Measurements from ENCODE around the gene SUFU. TPM values are rescaled to one million over a fixed set of nuclear protein-coding genes. Genes with fewer than 3 reads are reported as not detected.
"Not testable (repeated sequence)": the region's sequence is repeated elsewhere in the genome, so short reads cannot be mapped to it uniquely, and the experiment has no call there.

The SUFU gene
- polyA plus RNA-seq (2013, experiment 1 of 2), result 15.6 TPM
- polyA plus RNA-seq (2013, experiment 2 of 2), result 15.2 TPM

- DNase-seq (ENCODE audit: low spot score), result peak; percentile 100
- H2AK5ac ChIP-seq (ENCODE audit: low read depth, low read length), result no peak within 1 kb of the TSS
- peak within 1 kb of the TSS; percentile 89 for H3K9ac ChIP-seq (ENCODE audit: low read depth, low read length, poor library complexity)
- peak within 1 kb of the TSS; percentile 48 for H3K23ac ChIP-seq (ENCODE audit: low read depth, low read length, poor library complexity)
- H3K27me3 ChIP-seq (ENCODE audit: control insufficient read depth in 3 of 3, insufficient read depth in 3 of 3, low read depth in 1 of 3, low read length in 3 of 3), result no peaks in the 10 kb centered on the region
- peak within 1 kb of the TSS; percentile 49 for H2BK5ac ChIP-seq (ENCODE audit: low read length)
- H4K91ac ChIP-seq (ENCODE audit: low read depth, low read length, poor library complexity), result no peak within 1 kb of the TSS
- H3K14ac ChIP-seq (ENCODE audit: low read length), result peak within 1 kb of the TSS; percentile 66
- no peak within 1 kb of the TSS for H3K4ac ChIP-seq (ENCODE audit: low read length)
- H2BK15ac ChIP-seq (ENCODE audit: low read length), result no peak within 1 kb of the TSS
- peak within 1 kb of the TSS; percentile 94 for H3K18ac ChIP-seq (ENCODE audit: low read length)
- H3K36me3 ChIP-seq (replicated peaks in 1 of 2; ENCODE audit: control insufficient read depth in 2 of 2, insufficient read depth in 2 of 2, low read length in 2 of 2), result peaks cover 0 to 26% of the 10 kb centered on the region in 2 donors
- no peak within 1 kb of the TSS for H2BK120ac ChIP-seq (ENCODE audit: low read depth, low read length)
- H3K4me1 ChIP-seq (ENCODE audit: control insufficient read depth in 2 of 2, insufficient read depth in 1 of 2, low read depth in 1 of 2, low read length in 2 of 2), result peaks cover 0 to 9% of the 10 kb centered on the region in 2 donors
- peak within 1 kb of the TSS; percentile 88 for H3K4me2 ChIP-seq (ENCODE audit: insufficient read depth, low read length, poor library complexity, severe bottlenecking)
- H3K27ac ChIP-seq (replicated peaks; ENCODE audit: low read length), result peak within 1 kb of the TSS; percentile 73
- no peak within 1 kb of the TSS for H2BK12ac ChIP-seq (ENCODE audit: low read length)
- no peak within 1 kb of the TSS for H4K8ac ChIP-seq (ENCODE audit: low read depth, low read length)
- no peaks in the 10 kb centered on the region for H3K9me3 ChIP-seq (replicated peaks in 1 of 2; ENCODE audit: control insufficient read depth in 2 of 2, insufficient read depth in 1 of 2, low read depth in 1 of 2, low read length in 2 of 2)
- H2AFZ ChIP-seq (ENCODE audit: low read length), result peak within 1 kb of the TSS; percentile 91
- WGBS, 2 donors (ENCODE audit: extremely low coverage in 2 of 2, insufficient read length in 2 of 2, insufficient replicate concordance in 1 of 2), result no CpG with 5 or more reads among the region's 44 CpGs
- H3K79me1 ChIP-seq (ENCODE audit: low read depth, low read length), result peaks cover 6% of the 10 kb centered on the region
- peak within 1 kb of the TSS; percentile 78 to 97 for H3K4me3 ChIP-seq (ENCODE audit: low read length in 2 of 2)
Measured at GRCh38 chr10:102503264-102504178, at the start of gene SUFU. TSS of gene SUFU (plus strand) at chr10:102503972. CDS start at chr10:102504153, 181 bp downstream.

GRCh38 chr10:102454662-102455487, 48.9 kb upstream of the SUFU start:
- not testable (repeated sequence) for H2AK5ac ChIP-seq (ENCODE audit: low read depth, low read length); H3K4me3 ChIP-seq (ENCODE audit: low read length in 2 of 2); DNase-seq (ENCODE audit: low spot score); H3K4ac ChIP-seq (ENCODE audit: low read length); H3K27ac ChIP-seq (replicated peaks; ENCODE audit: low read length); H3K23ac ChIP-seq (ENCODE audit: low read depth, low read length, poor library complexity); H3K36me3 ChIP-seq (replicated peaks in 1 of 2; ENCODE audit: control insufficient read depth in 2 of 2, insufficient read depth in 2 of 2, low read length in 2 of 2); H3K79me1 ChIP-seq (ENCODE audit: low read depth, low read length); H2BK120ac ChIP-seq (ENCODE audit: low read depth, low read length); H3K4me2 ChIP-seq (ENCODE audit: insufficient read depth, low read length, poor library complexity, severe bottlenecking); H3K9ac ChIP-seq (ENCODE audit: low read depth, low read length, poor library complexity); H3K27me3 ChIP-seq (ENCODE audit: control insufficient read depth in 3 of 3, insufficient read depth in 3 of 3, low read depth in 1 of 3, low read length in 3 of 3); H3K14ac ChIP-seq (ENCODE audit: low read length); H3K18ac ChIP-seq (ENCODE audit: low read length); H2BK12ac ChIP-seq (ENCODE audit: low read length); H2BK5ac ChIP-seq (ENCODE audit: low read length); H4K8ac ChIP-seq (ENCODE audit: low read depth, low read length); H2AFZ ChIP-seq (ENCODE audit: low read length); H3K9me3 ChIP-seq (replicated peaks in 1 of 2; ENCODE audit: control insufficient read depth in 2 of 2, insufficient read depth in 1 of 2, low read depth in 1 of 2, low read length in 2 of 2); H4K91ac ChIP-seq (ENCODE audit: low read depth, low read length, poor library complexity); H2BK15ac ChIP-seq (ENCODE audit: low read length)
- WGBS, 2 donors (ENCODE audit: extremely low coverage in 2 of 2, insufficient read length in 2 of 2, insufficient replicate concordance in 1 of 2), result no CpG with 5 or more reads among the region's 13 CpGs
- peaks cover 7 to 15% of the 10 kb centered on the region in 2 donors for H3K4me1 ChIP-seq (ENCODE audit: control insufficient read depth in 2 of 2, insufficient read depth in 1 of 2, low read depth in 1 of 2, low read length in 2 of 2)

DNA sequence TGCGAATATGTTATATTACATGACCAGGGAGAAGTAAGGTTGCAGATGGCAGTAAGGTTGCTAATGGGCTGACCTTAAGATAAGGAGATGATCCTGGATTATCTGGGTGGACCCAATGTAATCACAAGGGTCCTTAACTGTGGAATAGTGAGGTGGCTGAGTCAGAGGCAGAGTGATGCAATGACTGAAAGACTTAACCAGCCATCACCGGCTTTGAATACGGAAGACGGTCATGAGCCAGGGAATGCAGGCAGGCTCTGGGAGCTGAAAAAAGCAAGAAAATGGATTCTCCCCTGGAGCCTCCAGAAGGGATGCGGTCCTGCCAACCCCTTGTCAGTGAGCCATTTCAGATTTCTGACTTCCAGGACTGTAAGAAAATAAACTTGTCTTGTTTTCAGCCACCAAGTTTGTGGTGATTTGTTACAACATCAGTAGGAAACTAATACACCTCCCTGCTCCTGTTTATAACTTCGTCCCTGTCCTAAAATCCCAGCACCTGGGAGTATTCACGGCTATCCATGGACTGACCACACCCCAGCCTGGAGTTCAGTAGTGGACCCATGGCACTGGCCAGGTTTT, 47.8 kb upstream of the SUFU start:
- Histone ChIP-seq H3K18ac (ENCODE audit: low read length) (no peak overlapping the region), H2AK5ac (ENCODE audit: low read depth, low read length) (no peak overlapping the region), H3K23ac (ENCODE audit: low read depth, low read length, poor library complexity) (no peak overlapping the region), H3K4ac (ENCODE audit: low read length) (no peak overlapping the region), H3K79me1 (ENCODE audit: low read depth, low read length) (no peaks in the 10 kb centered on the region), H2BK5ac (ENCODE audit: low read length) (no peak overlapping the region), H4K8ac (ENCODE audit: low read depth, low read length) (no peak overlapping the region), H2BK12ac (ENCODE audit: low read length) (no peak overlapping the region), H3K4me1 (ENCODE audit: control insufficient read depth in 2 of 2, insufficient read depth in 1 of 2, low read depth in 1 of 2, low read length in 2 of 2) (peaks cover 10 to 16% of the 10 kb centered on the region in 2 donors), H3K14ac (ENCODE audit: low read length) (no peak overlapping the region), H3K36me3 (replicated peaks in 1 of 2; ENCODE audit: control insufficient read depth in 2 of 2, insufficient read depth in 2 of 2, low read length in 2 of 2) (peaks cover 0 to 4% of the 10 kb centered on the region in 2 donors), H3K9me3 (replicated peaks in 1 of 2; ENCODE audit: control insufficient read depth in 2 of 2, insufficient read depth in 1 of 2, low read depth in 1 of 2, low read length in 2 of 2) (no peaks in the 10 kb centered on the region), H3K27ac (replicated peaks; ENCODE audit: low read length) (no peak overlapping the region), H4K91ac (ENCODE audit: low read depth, low read length, poor library complexity) (no peak overlapping the region), H3K4me2 (ENCODE audit: insufficient read depth, low read length, poor library complexity, severe bottlenecking) (no peak overlapping the region), H3K9ac (ENCODE audit: low read depth, low read length, poor library complexity) (no peak overlapping the region), H2BK15ac (ENCODE audit: low read length) (no peak overlapping the region), H2AFZ (ENCODE audit: low read length) (no peak overlapping the region), H2BK120ac (ENCODE audit: low read depth, low read length) (no peak overlapping the region), H3K27me3 (ENCODE audit: control insufficient read depth in 3 of 3, insufficient read depth in 3 of 3, low read depth in 1 of 3, low read length in 3 of 3) (no peaks in the 10 kb centered on the region), H3K4me3 (ENCODE audit: low read length in 2 of 2) (no peak overlapping the region)
- DNase-seq (ENCODE audit: low spot score), result no peak
- WGBS, 2 donors (ENCODE audit: extremely low coverage in 2 of 2, insufficient read length in 2 of 2, insufficient replicate concordance in 1 of 2), result no CpG with 5 or more reads among the region's 7 CpGs
